A549 treated with dexamethasone at 1 μM for 4 hours (cell line): ENCODE measurements around the gene SIPA1. TPM values are rescaled to one million over a fixed set of nuclear protein-coding genes. Genes with fewer than 3 reads are reported as not detected.

Experiments used
- total RNA-seq: library from RNA; stranded (reverse); fragments of 200-300 nt; extraction: Qiagen RNA extraction; gene quantifications from 5 replicates; pipeline ENCODE4 v1.2.3, GENCODE V29; 2022

Gene SIPA1
- total RNA-seq, result 9.4 to 16.4 TPM (median 15.6 TPM) in 5 replicates

GRCh38 chr11:65637794-65638419 is at the start of gene SIPA1:
Gene SIPA1 (plus strand): TSS chr11:65638101. CDS start chr11:65640922, 2,821 bp downstream.

GRCh38 chr11:65595543-65596281 is 42.2 kb upstream of the SIPA1 start, which contains the start of gene KCNK7:
Gene KCNK7 (minus strand): TSS chr11:65595800. CDS start chr11:65595772, 28 bp downstream.

GRCh38 chr11:65615229-65615949 is 22.5 kb upstream of the SIPA1 start, which contains the start of gene PCNX3:
Gene PCNX3 (plus strand): TSS chr11:65615776. CDS start chr11:65616312, 536 bp downstream.

GRCh38 chr11:65662799-65663638 is 25.1 kb downstream of the SIPA1 start, which contains the start of gene RELA:
Gene RELA (minus strand): TSS chr11:65662916. CDS start chr11:65662832, 84 bp downstream.

Other genes starting within 250 kb of the SIPA1 start
- 91.2 to 211 TPM (median 154 TPM) in 5 replicates for gene NEAT1, start 215.3 kb upstream of the SIPA1 start, total RNA-seq
- gene MALAT1, start 139.1 kb upstream of the SIPA1 start, total RNA-seq, result 47.0 to 89.3 TPM (median 68.8 TPM) in 5 replicates
- 42.4 to 62.3 TPM (median 60.2 TPM) in 5 replicates for gene SCYL1, start 113.0 kb upstream of the SIPA1 start, total RNA-seq
- 67.3 to 123 TPM (median 91.4 TPM) in 5 replicates for gene LTBP3, start 79.7 kb upstream of the SIPA1 start, total RNA-seq
- gene ZNRD2, start 67.6 kb upstream of the SIPA1 start, total RNA-seq, result 67.2 to 80.5 TPM (median 71.2 TPM) in 5 replicates
- 24.8 to 42.2 TPM (median 34.4 TPM) in 5 replicates for gene FAM89B, start 65.6 kb upstream of the SIPA1 start, total RNA-seq
- gene EHBP1L1, start 62.0 kb upstream of the SIPA1 start, total RNA-seq, result 20.8 to 32.9 TPM (median 28.8 TPM) in 5 replicates
- 0.21 to 0.59 TPM (median 0.45 TPM) in 5 replicates for gene KCNK7, start 42.3 kb upstream of the SIPA1 start, total RNA-seq
- gene MAP3K11, start 23.9 kb upstream of the SIPA1 start, total RNA-seq, result 39.9 to 50.8 TPM (median 46.4 TPM) in 5 replicates
- gene PCNX3, start 22.3 kb upstream of the SIPA1 start, total RNA-seq, result 22.5 to 37.8 TPM (median 36.0 TPM) in 5 replicates
- gene RELA, start 24.8 kb downstream of the SIPA1 start, total RNA-seq, result 58.7 to 77.6 TPM (median 77.2 TPM) in 5 replicates
- 43.0 to 54.7 TPM (median 52.9 TPM) in 5 replicates for gene KAT5, start 74.2 kb downstream of the SIPA1 start, total RNA-seq
- 22.8 to 46.0 TPM (median 44.1 TPM) in 5 replicates for gene RNASEH2C, start 82.7 kb downstream of the SIPA1 start, total RNA-seq
- 7.5 to 12.1 TPM (median 10.0 TPM) in 5 replicates for gene AP5B1, start 142.9 kb downstream of the SIPA1 start, total RNA-seq
- 0.05 to 0.12 TPM (median 0.08 TPM) in 5 replicates for gene OVOL1, start 149.0 kb downstream of the SIPA1 start, total RNA-seq
- 0.03 to 0.08 TPM (median 0.04 TPM) in 3 of 5 replicates, not detected in the others for gene SNX32, start 195.9 kb downstream of the SIPA1 start, total RNA-seq
- gene CFL1, start 220.1 kb downstream of the SIPA1 start, total RNA-seq, result 2,038 to 2,379 TPM (median 2,208 TPM) in 5 replicates
- gene MUS81, start 222.3 kb downstream of the SIPA1 start, total RNA-seq, result 22.6 to 34.8 TPM (median 32.1 TPM) in 5 replicates
- gene EFEMP2, start 234.7 kb downstream of the SIPA1 start, total RNA-seq, result 0.21 to 1.0 TPM (median 0.78 TPM) in 5 replicates
- gene CTSW, start 241.7 kb downstream of the SIPA1 start, total RNA-seq, result 0.07 to 0.15 TPM in 2 of 5 replicates, not detected in the others